Activated gamma-delta T cell (primary cell): ENCODE results near the gene OSM.

ENCODE experiments used
- DNase-seq: peaks from one replicate; lab custom pipeline; 2025; lab: John Stamatoyannopoulos, UW

Gene OSM

GRCh38 chr22:30297991-30298701 is 31.5 kb upstream of the OSM start:
- no peak for DNase-seq

GRCh38 chr22:30297276-30297990 is 30.8 kb upstream of the OSM start:
- no peak for DNase-seq

DNA sequence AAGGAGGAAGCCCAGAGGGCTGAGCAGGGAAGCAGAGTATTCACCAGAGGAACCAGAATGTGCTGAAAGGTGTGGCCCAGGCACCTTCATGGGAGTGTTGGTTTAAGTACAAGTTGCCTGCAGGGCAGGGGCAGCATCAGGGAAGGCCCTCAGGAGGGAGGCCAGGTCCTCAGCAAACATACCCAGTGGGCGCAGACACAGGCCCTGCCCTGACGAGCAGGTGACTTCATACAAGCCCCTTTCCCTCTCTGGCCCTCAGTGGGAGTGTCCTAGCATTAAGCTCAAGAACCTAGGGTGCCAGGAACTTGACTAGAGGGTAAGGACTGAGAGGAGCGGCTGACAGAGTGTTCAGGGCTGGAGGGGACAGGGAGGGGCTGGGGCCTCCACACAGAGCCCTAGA is 30.2 kb upstream of the OSM start:
- DNase-seq = no peak

- DNase-seq = no peak
These were observed 29.7 kb upstream of the OSM start for GRCh38 chr22:30296324-30296723.

DNA sequence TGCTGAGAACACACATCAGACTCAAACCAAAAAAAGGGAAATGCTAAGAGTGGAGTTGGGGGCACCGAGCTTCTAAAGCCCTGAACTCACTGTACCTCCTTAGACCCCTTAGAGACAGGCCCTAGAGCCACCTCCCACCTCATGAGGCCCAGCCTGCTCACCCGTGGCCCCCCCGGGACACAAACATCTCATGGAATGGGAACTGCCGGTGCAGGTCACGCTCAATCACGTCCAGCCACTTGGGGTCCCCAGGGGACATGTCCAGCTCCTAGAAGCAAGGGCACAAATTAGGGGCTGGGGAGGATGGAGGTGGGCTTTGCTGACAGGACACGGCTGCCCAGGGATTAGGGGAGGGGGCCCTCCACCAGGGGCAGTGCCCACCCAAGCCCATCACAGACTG is 28.9 kb upstream of the OSM start:
- DNase-seq = no peak

DNA sequence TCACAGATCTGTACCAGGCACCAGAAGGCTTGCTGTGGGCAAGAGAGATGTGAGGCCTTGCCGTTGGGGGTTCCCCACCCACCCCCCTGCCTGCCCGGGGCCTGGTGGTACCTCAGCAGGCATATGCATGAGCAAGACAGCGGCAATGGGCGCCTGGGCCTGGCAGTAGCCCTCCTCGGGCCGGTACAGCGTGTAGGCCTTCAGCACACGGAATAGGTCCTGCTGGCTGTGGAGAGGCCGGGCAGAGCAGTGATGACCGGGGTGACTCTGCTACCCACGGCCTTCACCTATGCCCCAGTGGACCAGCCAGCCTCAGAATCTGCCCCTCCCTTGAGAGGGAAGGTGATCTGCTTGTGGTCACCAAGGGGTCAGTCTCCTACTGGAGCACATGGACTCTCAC is 28.2 kb upstream of the OSM start:
- no peak for DNase-seq

DNA sequence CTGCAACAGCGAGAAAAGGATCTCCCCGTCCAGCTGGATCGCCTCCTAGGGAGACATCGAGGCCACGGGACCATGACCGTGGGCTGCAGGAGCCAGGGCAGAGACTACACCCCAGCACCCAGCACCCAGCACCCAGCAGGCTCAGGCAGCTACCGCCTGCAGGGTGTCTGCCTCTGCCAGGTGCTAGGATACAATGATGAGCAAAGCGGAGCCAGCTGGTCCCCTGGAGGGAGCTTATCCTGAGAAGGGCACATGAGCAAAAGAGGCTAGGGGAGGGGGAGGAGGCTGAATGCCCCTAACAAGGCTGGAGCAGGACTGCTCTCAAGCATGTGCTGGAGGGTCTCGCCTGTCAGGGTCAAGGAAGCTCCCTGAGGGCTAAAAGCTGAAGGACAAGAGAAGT is 27.4 kb upstream of the OSM start:
- DNase-seq = no peak

- DNase-seq = no peak
These were observed 26.4 kb upstream of the OSM start for GRCh38 chr22:30293026-30293425.

DNA sequence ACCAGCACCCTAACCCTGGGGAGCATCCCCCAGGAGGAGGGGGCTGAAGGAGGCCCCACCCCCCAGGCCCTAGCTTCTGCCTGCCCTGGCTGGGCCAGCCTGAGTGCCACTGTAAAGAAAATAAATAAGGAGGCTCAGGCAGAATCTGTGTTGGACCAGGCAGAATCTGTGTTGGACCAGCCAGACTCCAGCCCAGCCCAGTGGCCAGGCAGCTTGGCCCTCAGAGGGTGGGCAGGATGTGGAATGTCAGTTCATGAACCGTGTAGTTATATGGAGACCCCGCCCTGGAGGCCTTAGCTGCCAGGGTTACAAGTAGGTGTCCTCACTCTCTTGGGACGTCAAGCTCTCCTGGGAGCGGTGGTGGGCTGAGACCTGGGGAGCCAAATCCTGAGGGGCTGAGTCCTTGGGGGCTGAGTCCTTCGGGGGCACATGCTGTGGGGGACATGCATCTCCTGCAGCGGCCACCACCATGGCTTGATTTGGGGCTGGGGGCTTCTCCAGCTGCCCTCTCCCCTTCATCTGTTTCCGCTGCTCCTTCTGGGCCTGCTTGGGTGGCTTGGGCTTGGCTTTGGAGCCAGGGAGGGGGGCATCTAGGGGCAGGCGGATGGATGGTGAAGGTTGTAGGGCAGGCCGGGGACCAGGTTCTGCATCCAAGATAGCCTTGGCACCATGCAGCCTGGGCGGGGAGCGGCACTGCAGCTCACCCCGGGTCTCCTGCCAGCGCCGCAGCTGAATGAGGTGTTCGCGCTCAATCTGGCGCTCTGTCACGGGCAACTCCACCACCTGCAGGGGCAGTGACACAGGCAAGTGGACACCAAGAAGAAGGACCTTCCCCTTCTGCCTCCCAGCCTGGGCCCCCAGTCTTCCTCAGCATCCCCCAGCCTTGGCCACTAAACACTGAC is 25.7 kb upstream of the OSM start:
- no peak for DNase-seq

GRCh38 chr22:30291058-30291892 is 24.6 kb upstream of the OSM start:
- DNase-seq = no peak

DNA sequence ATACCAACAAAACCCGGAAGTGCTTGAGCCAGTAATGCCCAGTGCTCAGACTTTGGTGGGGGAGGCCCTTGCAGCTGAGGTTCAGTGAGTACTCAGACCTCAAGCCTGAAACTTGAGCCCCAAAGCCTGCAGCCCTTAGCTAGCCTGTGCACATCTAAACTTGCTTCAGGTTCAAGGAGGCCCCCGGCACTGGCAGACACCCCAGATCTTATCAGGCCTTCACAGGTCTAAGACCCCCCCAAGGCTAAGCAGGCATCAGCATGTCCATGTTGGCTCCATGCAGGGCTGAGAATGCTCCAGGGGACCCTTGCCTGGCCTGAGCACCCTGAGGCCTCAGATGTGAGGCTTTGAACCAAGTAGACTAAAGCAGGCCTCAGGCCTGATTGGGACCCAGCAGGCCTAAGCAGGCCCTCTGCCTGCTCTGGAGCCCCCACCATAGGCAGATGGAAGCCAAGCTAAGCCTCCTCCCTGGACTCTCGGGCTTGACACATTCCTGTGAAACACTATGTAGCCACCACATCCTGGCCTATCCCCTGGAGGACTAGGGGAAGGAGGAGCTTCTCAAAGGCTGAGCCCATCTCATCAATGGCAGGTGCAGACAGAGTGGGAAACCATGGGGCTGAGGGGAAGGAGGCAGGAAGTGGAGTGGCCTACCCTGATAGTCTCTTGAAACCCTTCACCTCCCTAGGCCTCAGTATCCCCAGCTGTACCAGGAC is 23.8 kb upstream of the OSM start:
- DNase-seq = no peak

- no peak for DNase-seq
These were observed 23.3 kb upstream of the OSM start for GRCh38 chr22:30289980-30290313.

- DNase-seq = peak; percentile 76
These were observed 22.7 kb upstream of the OSM start, which contains the start of gene CASTOR1 for GRCh38 chr22:30289141-30289979. Gene CASTOR1, minus strand, starts transcription at chr22:30289505. Its CDS starts 8 bp downstream, at chr22:30289497.

DNA sequence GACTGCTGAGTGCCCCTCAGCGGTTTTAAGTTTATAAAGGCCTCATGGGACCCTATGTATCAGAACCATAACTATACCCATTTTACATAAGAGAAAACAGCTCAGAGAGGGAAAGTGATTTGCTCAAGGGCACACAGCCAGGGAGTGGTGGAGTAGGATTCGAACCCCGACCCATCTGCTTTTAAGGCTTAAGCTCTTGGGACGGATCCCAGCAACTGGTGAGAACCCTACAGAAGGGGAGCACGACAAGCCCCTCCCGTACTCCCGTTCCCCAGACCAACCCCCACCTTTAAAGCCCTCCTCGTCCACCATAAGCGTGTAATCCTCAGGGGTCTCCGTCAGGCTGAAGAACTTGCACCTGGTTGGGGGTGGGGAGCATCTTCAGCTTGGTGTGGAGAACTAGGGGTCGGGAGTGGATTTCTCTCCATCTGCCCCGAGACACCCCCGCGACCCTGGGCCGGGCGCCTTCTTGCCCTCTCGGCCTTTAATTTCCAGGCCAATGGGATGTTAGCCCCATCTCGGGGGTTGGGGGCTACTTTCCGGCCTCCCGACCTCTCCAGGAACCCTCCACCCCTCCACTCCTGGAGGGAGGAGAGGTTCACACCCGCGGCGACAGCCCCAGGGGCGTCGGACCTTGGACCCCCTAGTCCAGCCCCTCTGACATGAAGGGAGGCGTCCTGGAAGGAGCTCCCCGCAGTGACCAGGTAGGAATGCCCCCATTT is 21.9 kb upstream of the OSM start:
- DNase-seq = no peak

- DNase-seq = no peak
These were observed 21.2 kb upstream of the OSM start for GRCh38 chr22:30287648-30288418.

GRCh38 chr22:30286813-30287647 is 20.4 kb upstream of the OSM start:
- peak; percentile 65 for DNase-seq

GRCh38 chr22:30286331-30286730 is 19.7 kb upstream of the OSM start:
- DNase-seq = no peak

GRCh38 chr22:30285846-30286200 is 19.2 kb upstream of the OSM start:
- DNase-seq = no peak
